ENCODE data around the gene PPP1R7.
A peak's percentile ranks its signal among the peaks of the same experiment; 100 is the strongest.

PPP1R7 gene

DNA sequence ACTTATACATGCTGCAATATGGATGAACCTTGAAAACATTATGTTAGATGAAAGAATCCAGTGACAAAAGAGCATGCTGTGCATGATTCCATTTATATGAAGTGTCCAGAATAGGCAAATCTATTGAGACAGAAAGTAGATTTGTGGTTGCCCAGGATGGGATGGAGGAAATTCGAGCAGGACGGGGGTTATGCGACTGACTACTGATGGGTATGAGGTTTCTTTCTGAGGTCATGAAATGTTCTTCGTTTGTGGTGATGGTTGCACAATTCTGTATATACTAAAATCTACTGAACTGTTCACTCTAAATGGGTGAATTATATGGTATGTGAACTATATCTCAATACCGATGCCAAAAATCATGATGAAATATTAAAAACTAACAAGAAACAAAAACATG is 29.3 kb upstream of the PPP1R7 start:
- no peak for DNase-seq

DNA sequence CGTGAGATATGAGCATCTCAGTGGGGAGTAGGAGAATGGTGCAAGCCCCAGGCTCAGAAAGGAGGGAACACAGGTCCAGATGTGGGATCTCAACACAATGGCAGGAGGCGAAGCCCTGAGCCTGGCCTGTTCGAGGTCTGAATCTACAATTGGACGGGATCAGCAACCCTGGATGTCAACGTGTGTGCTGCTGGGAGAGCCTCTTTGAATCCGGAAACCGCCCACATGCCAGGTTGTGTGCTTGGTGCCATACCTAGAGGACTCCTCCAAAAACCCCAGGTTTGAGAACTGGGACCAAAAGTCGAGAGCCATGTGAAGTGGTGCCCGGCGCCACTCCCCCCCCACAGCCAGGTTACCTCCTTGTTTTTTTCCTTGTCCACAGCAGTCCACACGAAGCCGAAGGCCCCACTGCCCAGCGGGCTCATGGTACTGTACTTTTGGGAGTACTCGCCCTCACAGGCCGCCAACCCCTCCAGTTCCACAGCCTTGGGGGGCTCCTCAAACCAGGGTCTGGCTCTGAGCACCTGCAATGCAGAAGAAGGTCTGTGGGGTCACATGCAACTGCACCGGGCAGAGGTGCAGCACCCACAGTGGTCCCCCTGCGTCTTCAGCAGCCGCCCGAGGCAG is 27.8 kb upstream of the PPP1R7 start:
- DNase-seq = no peak

DNA sequence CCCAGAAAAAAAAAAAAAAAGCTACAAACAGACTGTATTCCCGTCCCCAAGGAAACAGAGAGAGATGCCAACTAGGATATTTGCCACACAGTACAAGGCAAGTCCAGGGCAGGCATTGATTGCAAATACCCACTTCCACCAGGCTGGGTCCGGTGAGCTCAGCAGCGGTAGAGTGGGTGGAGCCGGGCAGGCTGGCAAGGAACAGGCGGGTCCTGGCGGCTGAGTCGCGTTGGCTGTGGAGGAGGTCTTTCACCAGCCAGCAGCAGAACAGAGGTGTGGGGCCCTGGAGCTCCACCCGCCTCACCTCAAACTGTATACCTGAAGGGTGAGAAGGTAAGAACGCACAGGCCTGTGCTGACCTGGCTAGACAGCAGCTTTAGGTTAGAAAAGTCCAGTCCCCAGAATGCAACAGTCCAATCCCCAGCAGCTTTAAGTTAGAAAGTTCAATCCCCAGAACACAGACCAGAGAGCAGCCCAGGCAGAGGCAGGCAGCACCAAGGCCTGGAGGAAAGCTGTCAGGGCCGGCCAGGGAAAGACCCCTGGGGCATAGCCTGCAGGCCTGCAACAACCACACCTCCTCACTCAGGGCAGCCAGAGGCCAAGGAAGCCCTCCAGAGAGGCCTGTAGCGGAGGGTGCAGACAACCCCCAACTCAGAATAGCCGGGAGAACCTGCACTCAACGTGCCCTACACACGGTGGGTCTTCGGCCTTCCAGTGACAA is 26.3 kb upstream of the PPP1R7 start:
- peak in 1 of 2 experiments; percentile 20 for DNase-seq

DNA sequence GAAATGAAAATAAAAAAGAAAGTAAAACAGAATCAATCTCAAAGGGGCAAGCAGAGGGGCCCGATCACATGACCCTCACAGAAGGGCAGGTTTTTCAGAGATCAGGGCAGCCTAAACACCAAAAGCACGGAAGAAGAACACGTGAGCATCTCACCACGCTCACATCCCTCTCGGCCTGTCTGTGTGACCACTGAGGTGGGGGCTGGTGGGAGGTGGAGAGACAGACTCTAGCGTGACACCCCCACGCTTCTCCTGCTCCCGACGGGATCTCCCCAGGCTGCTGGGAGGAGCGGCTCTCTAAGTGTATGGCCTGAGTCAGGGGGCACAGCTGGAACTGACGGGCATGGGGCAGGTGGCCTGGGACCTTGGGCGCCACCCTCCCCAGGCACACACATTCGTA is 24.6 kb upstream of the PPP1R7 start:
- DNase-seq = no peak

DNA sequence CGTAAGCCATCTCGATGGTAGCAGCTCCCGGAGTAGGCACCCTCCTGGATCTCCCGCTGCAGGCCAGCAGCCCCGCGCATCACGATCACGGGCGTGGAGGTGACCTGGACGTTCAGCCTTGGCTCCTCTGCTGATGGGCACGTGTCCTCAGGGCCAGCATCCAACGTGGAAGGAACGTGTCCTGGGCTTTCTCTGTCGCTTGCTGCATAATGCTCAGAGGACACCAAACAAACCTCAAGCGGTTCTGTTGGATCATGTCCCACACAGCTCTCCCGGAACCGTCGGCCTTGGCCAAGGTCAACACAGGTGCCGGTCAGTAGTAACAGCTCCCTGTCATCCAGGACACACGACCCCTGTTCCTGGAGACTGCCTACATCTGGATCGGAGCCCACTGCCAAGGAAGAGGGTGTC is 24.1 kb upstream of the PPP1R7 start:
- DNase-seq = no peak

DNA sequence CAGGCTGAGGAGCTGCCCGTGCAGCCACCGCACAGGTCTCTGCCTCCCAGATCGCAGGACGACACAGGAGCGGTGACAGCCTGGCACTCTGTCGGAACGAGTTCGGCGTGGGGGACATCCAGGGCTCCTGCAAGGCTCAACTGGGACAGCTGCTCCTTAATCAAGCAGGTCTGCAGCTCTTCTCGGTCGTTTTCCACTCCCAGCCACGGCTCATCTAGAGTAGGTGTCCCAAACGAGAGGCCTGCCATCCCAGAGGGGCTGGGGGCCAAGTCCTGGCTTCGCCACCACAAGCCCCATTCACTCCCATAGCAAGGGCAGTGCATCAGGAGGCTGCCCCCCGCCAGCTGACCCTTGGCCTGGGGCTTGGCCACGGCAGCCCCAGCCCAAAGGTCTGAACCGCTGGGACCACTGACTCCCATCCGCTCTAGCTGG is 23.5 kb upstream of the PPP1R7 start:
- DNase-seq = no peak

DNA sequence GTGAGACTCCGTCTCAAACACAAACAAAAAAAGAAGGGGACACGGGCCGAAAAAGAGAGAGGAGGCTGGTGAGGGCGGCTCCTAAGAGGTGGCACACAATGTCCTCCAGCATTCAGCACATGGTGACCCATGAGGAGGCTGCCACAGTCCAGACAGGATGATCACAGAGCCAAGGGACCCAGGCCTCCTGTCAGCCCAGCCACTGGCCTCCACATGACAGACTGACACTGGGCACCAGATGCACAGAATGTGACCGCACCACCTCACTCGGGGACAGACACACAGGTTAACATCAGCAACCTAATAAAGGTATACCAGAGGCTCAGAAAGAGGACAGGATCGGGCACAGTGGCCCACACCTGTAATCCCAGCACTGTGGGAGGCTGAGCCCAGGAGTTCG is 22.0 kb upstream of the PPP1R7 start:
- no peak for DNase-seq

DNA sequence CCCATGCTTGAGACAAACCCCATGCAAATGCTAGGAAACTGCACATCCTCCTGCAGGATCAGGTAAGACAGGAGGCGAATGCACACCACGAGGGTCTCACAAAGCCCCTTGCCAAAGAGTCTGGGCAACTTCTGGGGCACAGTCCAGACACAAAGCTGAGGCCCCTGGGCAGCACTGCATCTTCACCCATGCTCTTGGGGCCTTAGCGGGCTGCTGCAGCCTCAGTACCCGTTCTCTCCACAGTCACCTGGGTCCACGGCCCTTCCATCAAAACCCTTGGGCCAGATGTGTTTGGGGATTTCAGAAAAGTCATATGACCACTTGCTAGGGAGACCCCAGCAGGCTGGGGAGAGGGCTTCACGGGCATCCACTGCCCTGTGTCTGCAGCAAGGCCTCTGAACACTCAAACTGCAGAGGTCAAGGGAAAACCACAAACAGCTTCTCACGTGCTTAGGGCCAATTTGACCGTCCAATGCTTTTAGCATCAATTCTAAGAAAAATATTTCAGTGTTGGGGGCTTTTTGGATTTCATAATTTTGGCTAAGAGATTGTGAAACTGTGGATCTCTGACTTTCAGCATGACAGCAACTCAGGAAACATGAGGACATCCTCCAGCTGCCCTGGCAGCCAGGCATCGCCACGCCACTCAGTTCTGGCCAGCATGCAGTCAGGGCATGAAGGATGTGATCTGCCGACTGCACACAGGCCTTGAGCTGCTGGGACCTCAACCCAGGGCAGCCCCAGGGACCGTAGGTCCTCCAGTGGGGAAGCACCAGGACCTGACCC is 21.0 kb upstream of the PPP1R7 start:
- no peak for DNase-seq

DNA sequence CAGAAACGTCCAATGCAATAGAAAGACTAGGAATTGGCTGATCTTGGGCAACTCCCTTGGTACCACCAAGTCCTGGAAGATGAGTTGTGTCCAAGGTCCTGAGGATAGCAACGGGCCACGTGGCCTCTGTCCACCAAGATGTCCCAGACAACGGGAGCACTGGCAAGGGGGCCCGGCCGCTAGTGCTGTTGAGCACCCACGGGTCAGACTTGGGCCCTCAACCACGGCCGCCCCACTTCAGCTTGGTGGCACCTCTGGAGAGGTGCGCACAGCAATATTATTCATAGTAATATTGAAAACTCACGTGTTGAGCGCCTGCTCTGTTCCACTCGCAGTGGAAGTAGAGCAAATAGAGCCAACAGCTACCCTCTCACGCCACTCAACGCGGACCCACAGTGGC is 20.0 kb upstream of the PPP1R7 start:
- no peak for DNase-seq

DNA sequence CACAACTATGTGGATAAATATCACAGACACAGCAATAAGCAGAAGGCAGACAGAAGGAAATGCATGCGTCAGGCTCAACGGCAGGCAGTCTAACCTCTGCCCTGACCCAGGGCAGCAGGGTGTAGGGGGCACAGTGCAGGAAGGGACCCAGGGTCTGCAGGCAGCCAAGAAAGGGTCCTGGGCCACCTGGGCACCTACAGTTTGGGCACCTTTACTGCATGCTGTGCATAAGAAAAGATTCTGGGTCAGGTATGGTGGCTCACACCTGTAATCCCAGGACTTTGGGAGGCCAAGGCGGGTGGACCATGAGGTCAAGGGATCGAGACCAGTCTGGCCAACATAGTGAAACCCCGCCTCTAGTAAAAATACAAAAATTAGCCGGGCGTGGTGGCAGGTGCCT is 18.7 kb upstream of the PPP1R7 start:
- no peak for DNase-seq

DNA sequence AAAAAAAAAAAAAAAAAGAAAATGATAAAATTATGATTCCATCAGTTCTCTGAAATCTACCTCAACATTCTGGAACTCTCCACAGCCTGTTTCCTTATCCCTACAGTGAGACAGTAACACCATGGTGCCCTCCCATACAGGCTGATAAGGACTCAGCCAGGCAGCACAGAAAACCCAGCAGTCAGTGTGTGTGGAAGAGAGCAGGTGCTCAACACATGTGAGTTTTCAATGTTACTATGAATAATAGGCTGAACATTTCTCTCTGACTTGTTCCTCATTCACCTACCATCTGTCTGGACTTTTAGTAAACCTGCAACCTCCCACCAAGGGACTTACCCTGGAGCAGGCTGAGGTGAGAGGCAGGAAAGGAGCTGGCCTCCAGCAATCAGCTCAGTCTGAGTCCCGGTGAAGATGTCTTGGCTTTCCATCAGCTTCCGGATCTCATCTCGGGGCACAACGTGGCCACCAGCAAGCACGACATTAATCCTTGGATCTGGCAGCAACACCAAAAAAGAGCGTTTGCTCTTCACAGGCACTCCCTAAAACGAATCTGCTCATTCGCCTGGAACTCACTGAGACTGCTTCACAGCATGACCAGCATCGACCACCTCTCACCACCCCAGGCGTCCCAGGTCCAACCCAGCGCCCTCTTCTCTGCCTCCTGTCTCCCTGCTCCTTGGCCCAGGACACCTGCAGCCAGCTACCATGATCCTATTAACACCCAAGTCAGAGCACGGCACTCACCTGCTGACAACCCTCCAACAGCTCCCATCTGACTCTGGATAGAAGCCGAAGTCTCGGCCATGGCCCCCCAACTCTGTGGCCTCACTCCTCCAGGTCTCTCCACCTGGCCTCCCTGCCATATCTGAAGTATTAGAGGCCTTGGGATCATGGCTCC is 17.5 kb upstream of the PPP1R7 start:
- DNase-seq = no peak

DNA sequence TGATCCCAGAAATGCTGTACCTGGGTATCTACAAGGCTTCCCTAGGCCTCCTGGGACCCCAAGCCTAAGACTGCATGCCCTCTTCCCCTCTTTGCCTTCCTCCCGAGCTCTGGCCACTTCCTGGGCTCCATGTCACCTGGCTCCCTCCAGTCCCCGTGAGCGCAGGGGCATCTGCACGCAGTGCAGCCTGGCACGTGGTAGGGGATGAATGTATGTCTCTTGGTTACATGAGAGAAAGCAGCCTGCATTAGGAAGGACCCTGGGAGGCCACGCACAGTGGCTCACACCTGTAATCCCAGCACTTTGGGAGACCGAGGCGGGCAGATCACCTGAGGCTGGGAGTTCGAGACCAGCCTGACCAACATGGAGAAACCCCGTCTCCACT is 16.8 kb upstream of the PPP1R7 start:
- no peak for DNase-seq

DNA sequence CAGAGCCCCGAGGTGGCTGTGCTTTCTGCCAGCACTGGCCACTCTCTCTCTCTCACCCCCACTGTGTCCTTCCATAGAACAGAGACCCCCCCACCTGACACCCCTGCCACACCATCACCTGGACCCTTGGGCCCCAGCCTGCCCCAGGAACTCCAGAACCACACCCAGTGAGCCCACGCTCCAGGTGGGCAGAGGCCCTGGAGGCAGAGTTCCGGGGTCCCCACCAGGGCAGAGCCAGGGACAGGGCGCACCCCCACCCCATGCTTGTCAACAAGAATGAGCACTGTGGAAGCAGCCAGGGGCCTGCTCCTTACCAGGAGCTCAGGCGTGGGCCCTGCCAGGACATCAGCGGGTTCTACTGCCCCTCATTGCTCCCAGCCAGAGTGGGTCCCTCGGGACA is 15.6 kb upstream of the PPP1R7 start:
- DNase-seq = no peak

DNA sequence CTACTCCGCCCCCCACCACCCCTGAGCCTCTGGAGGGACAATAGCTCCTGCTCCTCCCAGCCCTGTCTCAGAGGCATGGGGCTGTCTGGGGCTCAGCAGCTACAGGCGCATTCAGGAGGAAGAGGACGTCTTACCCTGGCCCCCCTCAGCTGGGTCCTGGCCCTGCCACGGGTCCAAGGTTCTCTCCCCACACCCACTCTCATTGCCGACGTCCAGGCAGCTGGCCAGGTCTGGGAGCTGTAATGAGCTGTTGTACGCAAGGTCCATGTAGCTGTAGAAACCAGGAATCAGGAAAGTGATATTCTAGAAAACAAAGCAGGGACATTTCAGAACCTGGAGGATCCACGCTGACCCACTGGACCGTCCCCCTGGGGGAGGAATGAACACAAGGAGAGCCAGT is 14.5 kb upstream of the PPP1R7 start:
- no peak for DNase-seq

DNA sequence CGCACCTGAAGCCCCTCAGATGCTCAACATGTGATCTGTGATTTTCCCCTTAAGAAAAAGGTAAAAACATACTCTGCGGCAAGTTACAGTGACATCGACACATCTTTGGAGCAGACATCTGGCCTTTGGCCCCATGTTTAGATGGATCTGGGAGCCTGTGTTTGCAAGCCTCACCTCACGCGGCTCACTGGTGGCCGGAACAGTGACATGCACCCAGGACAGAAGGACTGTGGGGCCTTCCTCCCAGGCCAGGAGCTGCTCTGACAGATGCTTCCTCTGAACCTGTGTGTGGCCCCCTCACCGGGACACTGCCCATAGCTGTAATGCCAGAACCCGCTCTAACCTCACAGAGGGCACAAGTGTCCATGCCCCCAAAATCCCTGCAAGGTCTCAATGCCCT is 14.1 kb upstream of the PPP1R7 start:
- DNase-seq = no peak

DNA sequence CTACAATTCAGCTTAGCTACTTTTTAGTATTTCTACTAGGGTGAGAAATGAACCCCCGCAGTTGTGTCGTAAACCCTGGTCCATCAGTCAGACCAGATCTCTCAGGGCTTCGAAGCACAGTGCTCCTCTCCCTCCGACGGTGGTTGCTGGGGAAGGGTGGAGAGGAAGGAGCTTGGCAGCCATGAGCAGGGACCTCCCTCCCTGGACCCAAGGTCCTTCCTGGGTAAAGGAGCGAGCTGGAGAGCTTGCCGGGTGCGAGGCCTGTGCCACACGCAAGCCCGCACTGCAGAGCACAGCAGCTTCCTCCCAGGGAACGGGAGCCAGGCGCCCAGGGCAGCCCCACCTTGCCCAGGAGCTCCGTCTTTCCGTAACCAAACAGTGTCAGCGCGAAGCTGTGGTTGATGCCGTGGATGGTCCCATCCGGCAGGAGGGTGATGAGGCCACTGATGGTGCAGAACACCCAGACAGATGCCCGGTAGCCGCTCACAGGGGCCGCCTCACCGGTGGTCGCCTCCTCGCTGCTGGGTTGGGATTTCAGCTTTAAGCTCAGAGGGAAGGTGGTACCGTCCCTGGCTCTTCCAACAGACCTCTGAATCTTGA is 13.5 kb upstream of the PPP1R7 start:
- no peak for DNase-seq

DNA sequence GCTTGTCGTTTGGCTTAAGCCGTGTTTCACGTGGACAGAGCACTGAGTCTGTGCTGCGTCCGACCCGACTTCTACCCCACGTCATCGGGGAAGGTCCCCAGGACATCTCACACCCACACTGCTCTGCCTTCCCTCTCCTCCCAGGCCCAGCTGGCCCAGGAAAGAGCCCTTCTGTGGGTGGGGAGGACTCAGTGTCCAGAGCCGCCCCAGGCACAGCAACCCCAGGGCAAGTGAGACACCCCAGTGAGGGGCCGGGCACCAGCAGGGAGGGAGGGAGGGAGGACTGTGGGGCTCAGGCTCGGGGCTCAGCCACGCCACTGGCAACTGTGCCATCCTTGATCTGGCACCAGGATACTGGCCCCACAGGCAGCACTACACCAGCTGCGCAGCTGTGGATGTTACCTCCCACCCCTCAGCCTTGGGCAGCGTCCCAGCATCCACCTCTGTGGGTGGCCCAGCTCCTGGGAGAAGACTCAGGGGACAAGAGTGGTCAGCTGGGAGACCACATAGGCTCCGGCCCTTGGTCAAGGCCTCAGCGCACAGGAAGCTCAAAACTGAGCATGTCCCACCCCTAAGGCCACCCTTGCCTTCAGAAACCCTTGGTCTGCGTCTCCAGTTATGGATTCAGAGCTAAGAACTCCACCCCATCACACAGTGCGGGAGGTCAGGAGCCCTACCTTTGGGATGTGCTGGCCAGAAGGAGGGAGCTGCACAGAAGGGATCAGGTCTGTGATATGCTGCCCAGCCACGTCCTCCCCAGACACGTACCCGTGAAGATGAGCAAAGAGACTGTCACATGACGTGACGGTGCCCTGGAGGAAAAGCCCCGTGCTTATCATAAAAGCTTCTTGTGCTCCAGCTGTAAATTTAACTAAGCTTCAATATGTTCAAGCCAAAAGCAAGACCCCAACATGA is 12.7 kb upstream of the PPP1R7 start:
- DNase-seq = no peak

DNA sequence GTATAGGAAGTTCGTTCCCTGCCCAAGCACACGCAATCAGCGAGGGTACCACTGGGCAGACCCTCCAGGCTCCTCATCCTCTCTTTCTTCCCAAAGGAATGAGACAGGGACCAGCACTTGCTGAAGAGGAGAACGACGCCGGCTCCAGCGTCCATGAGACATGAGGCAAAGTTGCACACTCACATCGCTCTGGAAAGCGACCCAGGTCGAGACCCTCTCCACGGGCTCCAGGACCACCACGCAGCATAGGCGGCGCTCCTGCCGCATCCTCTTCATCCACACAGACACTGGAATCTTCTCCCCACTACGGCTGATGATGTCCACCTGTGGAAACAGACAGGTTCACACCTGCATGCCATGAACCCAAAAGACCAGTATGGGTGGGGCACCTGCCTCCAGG is 11.8 kb upstream of the PPP1R7 start:
- DNase-seq = no peak

DNA sequence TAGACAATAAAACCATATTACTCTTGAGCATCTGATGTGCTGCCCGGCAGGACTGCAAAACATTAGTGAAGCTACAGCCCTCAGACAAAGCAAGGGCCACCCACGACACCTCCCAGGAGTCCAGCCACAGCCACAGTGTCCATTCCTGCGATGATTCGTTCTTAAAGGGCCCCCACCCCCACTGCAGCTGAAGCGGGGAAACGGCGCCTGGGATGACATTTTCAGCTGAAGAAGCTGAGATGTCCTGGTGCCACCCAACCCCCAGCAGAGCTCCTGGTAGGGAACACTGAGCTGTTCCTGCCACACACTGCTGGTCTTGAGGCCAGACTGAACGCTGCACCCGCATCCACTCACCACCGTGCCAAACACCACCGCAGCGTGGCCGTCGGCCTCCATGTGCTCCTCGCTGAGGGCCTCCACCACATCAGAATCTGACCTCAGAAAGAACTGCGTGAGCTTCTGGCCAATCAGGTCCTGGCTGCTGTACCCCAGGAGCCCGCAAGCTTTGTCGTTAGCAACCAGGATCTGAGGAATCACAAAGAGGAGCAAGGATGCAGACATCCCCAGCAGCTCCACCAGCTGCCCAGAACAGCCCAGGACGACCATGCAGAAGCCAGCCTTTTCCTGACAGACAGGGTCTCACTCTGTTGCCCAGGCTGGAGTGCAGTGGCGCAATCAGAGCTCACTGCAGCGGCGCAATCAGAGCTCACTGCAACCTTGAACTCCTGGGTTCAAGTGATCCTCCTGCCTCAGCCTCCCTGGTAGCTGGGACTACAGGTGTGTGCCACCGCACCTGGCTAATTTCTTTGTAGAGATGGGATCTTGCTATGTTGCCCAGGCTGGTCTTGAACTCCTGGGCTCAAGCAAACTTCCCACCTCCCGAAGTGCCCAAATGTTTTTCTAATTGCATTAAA is 10.5 kb upstream of the PPP1R7 start:
- no peak for DNase-seq

DNA sequence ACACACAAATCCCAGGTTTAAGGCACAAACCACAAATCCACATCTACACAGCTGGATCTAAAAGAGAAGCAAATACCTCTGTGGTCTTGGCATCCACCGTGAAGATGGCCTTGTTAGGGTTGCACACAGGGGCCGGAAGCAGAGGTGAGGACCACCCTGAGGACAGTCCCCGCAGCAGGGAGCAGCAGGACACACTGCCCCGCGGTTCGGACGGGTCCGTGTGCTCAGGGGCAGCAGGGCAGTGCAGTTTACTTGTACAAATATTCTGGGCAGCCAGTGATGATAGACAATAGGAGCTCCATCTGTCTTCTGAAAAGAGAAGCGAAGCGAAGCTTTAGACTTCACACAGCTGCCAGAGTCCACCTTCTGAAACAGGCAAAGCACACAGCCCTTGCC is 9.8 kb upstream of the PPP1R7 start:
- DNase-seq = no peak

All from NCI-H526 (cell line).